Endothelial cell (in vitro differentiated cells): ENCODE data around the gene UNC13C. TPM values are rescaled to one million over a fixed set of nuclear protein-coding genes. Genes with fewer than 3 reads are reported as not detected.

Experiments used
- DNase-seq: peaks from one replicate; pipeline ENCODE4 v3.0.0; 2021; ENCODE audit warnings: low spot score
- H3K27ac Mint-ChIP-seq: one replicate; pipeline ENCODE4 v1.8.0; 2021; ENCODE audit warnings: mixed read lengths, inconsistent platforms; ENCODE audit not compliant: unreplicated experiment
- H3K27me3 Mint-ChIP-seq: one replicate; pipeline ENCODE4 v1.8.0; 2021; ENCODE audit warnings: mild to moderate bottlenecking, moderate library complexity, mixed read lengths, inconsistent platforms; ENCODE audit not compliant: unreplicated experiment
- H3K36me3 Mint-ChIP-seq: one replicate; pipeline ENCODE4 v1.8.0; 2021; ENCODE audit warnings: mild to moderate bottlenecking, low read depth, mixed read lengths, inconsistent platforms; ENCODE audit not compliant: unreplicated experiment
- H3K4me1 Mint-ChIP-seq: one replicate; pipeline ENCODE4 v1.8.0; 2021; ENCODE audit warnings: mild to moderate bottlenecking, mixed read lengths, inconsistent platforms; ENCODE audit not compliant: unreplicated experiment
- H3K4me3 Mint-ChIP-seq: one replicate; pipeline ENCODE4 v1.8.0; 2021; ENCODE audit warnings: mild to moderate bottlenecking, mixed read lengths, inconsistent platforms; ENCODE audit not compliant: unreplicated experiment
- H3K9me3 Mint-ChIP-seq: one replicate; pipeline ENCODE4 v1.8.0; 2021; ENCODE audit warnings: mixed read lengths, inconsistent platforms; ENCODE audit not compliant: unreplicated experiment
- CTCF ChIP-seq: fragments of 200-600 bp; sonication (generic); IDR thresholded peaks from one replicate; pipeline ENCODE4 v1.5.0; 2021; ENCODE audit warnings: antibody characterized with exemption; ENCODE audit not compliant: unreplicated experiment
- total RNA-seq: library from RNA; stranded (reverse); fragmentation: NEBNext Ultra II Directional; extraction: Animal tissue kit (Norgen Biotek cat#: 25700); gene quantifications from one replicate; pipeline ENCODE4 v1.2.1, GENCODE V29; 2021; ENCODE audit not compliant: unreplicated experiment

The UNC13C gene
- total RNA-seq, 1 donor from 2014 or later, result 0.08 TPM

- no peak for DNase-seq
- Mint-ChIP-seq H3K27me3 (no peaks in the 10 kb centered on the region), H3K4me3 (no peak overlapping the region), H3K27ac (no peak overlapping the region), H3K4me1 (no peaks in the 10 kb centered on the region), H3K36me3 (no peaks in the 10 kb centered on the region), H3K9me3 (peaks cover 6% of the 10 kb centered on the region)
- no peak for TF ChIP-seq CTCF
These were observed 660.4 kb downstream of the UNC13C start for GRCh38 chr15:54638666-54639065.

DNA sequence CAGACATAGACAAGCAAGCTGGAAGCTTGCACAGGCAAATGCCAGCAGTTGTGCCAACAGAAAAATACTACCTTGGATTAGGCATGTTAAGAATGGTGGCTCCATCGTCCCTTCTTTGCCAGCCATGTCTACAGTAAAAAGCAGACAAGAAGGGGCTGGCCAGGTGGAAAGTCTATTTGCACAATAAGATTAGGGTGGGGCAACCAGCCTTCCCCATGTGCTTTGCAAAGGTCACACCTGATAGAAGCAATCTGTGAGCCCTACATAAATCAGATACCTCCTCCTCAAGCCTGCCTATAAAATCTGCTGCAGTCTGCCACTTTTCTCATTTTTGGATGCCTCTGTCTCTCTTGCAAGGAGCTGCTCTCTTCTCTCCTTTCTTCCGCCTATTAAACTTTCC is 662.6 kb downstream of the UNC13C start:
- TF ChIP-seq CTCF, result no peak
- peaks cover 6% of the 10 kb centered on the region for H3K9me3 Mint-ChIP-seq
- no peak for DNase-seq
- no peaks in the 10 kb centered on the region for H3K36me3 Mint-ChIP-seq
- no peaks in the 10 kb centered on the region for H3K4me1 Mint-ChIP-seq
- H3K27me3 Mint-ChIP-seq, result no peaks in the 10 kb centered on the region
- no peak overlapping the region for H3K4me3 Mint-ChIP-seq
- H3K27ac Mint-ChIP-seq, result no peak overlapping the region

DNA sequence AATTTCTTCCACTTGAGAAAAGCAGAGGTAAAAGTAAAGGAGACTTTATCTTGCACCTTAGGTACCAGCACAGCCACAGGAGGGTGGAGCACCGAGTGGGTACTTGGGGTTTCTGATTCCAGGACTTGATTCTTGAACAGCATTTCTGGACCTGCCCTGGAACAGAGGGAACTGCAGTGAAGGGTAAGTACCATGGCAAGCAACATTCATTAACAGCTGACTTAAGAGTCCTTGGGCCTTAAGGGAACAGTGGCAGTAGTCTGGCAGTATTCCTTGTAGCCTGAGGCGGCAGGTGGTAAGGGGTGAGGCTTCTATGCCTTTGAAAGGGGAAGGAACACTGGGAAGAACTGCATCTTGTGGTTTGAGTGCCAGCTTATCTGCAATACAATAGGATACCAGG is 666.6 kb downstream of the UNC13C start:
- no peak for TF ChIP-seq CTCF

DNA sequence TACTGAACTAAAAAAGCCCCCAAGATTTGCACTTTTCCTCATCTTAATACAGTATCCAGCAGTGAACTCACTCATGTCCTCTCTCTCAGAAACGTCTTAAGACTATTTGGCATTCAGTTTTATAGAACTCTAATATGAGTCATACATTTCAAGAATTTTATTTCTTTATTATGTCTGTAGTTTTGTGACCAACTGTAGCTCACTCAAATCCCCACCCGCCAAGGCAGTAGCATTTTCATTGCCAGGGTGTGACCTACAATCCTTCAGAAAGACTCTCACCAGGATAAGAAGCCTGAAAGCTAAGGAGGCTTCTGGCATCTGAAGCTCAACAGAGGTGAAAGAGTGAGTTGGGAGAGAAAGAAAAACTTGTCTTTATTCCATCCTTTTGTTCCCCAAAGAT is 681.4 kb downstream of the UNC13C start:
- no peaks in the 10 kb centered on the region for H3K4me1 Mint-ChIP-seq
- H3K4me3 Mint-ChIP-seq, result no peak overlapping the region

More for the DNA sequence above, 666.6 kb downstream of the UNC13C start:
- Mint-ChIP-seq H3K27me3 (no peaks in the 10 kb centered on the region), H3K4me3 (no peak overlapping the region), H3K36me3 (no peaks in the 10 kb centered on the region), H3K27ac (no peak overlapping the region), H3K4me1 (no peaks in the 10 kb centered on the region), H3K9me3 (peaks cover 18% of the 10 kb centered on the region)
- no peak for DNase-seq

DNA sequence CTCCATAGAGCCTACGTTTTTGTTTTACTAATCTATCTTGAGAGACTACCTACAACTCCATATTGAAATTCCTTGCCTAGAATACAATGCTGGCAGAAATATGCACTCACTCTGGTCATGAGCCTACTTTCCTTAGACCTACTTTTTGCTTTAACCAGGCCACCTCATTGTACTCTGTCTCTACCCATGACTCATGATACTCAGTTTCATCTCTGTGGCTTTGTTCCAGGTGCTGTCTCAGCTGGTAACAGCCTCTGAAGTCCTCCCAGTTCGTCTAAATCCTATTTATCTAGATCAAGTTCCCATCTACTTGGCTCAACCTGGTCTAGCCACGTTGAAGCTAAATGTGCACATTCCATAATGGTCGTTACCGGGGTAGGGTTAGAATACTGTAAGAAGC is 682.1 kb downstream of the UNC13C start:
- Mint-ChIP-seq H3K36me3 (no peaks in the 10 kb centered on the region), H3K4me1 (no peaks in the 10 kb centered on the region), H3K4me3 (no peak overlapping the region), H3K9me3 (peaks cover 7% of the 10 kb centered on the region), H3K27me3 (peaks cover 2% of the 10 kb centered on the region), H3K27ac (no peak overlapping the region)
- no peak for DNase-seq
- TF ChIP-seq CTCF, result no peak

More for the DNA sequence above, 681.4 kb downstream of the UNC13C start:
- no peak for DNase-seq
- no peak for TF ChIP-seq CTCF
- Mint-ChIP-seq H3K27ac (no peak overlapping the region), H3K36me3 (no peaks in the 10 kb centered on the region), H3K27me3 (peaks cover 2% of the 10 kb centered on the region), H3K9me3 (peaks cover 7% of the 10 kb centered on the region)
